DND-41 (cell line): ENCODE measurements around the gene SUPT3H.

Source experiments
- ATAC-seq: fragments of 200-7000 bp; cut with Tn5 transposase; 3 replicates; pipeline ENCODE4 v1.9.1; 2021; ENCODE audit warnings: low read depth; ENCODE audit not compliant: insufficient read depth
- DNase-seq: peaks from one replicate; pipeline ENCODE4 v3.0.0-alpha.2; 2020
- H2AFZ ChIP-seq: 2 replicates; pipeline ENCODE4 v1.6.0; 2012; ENCODE audit warnings: low read depth, low read length
- H3K27ac ChIP-seq: 2 replicates; pipeline ENCODE4 v1.5.1; 2012; ENCODE audit warnings: low read length, inconsistent platforms
- H3K27me3 ChIP-seq: fragments of 200-600 bp; sonication (generic); 2 replicates; pipeline ENCODE4 v1.6.0; 2012; ENCODE audit warnings: low read length, mild to moderate bottlenecking, inconsistent platforms; ENCODE audit not compliant: insufficient read depth, poor library complexity
- H3K36me3 ChIP-seq: 2 replicates; pipeline ENCODE4 v1.5.1; 2012; ENCODE audit warnings: low read length, inconsistent platforms; ENCODE audit not compliant: insufficient read depth
- H3K4me1 ChIP-seq: 2 replicates; pipeline ENCODE4 v1.5.1; 2012; ENCODE audit warnings: mild to moderate bottlenecking, low read length; ENCODE audit not compliant: insufficient read depth
- H3K4me2 ChIP-seq: 2 replicates; pipeline ENCODE4 v1.6.0; 2012; ENCODE audit warnings: mild to moderate bottlenecking, moderate library complexity, low read length, inconsistent platforms; ENCODE audit not compliant: insufficient read depth
- H3K4me3 ChIP-seq, 2 experiments: fragments of 200-600 bp in 1 of 2; shearing (Covaris generic) in 1 of 2; 2 replicates each; pipeline ENCODE4 v1.5.1; 2012 to 2016; ENCODE audit warnings: inconsistent platforms in 2 of 2, low read length in 2 of 2, mild to moderate bottlenecking in 2 of 2, low read depth in 1 of 2, moderate library complexity in 1 of 2
- H3K79me2 ChIP-seq: 2 replicates; pipeline ENCODE4 v1.6.0; 2012; ENCODE audit warnings: low read length, inconsistent platforms; ENCODE audit not compliant: insufficient read depth
- H3K9ac ChIP-seq: 2 replicates; pipeline ENCODE4 v1.6.0; 2012; ENCODE audit warnings: low read depth, mild to moderate bottlenecking, inconsistent platforms, low read length, moderate library complexity
- H3K9me3 ChIP-seq: 2 replicates; pipeline ENCODE4 v1.5.1; 2012; ENCODE audit warnings: low read length, moderate library complexity, mild to moderate bottlenecking, inconsistent platforms; ENCODE audit not compliant: insufficient read depth, severe bottlenecking
- H4K20me1 ChIP-seq: 2 replicates; pipeline ENCODE4 v1.6.0; 2012; ENCODE audit warnings: low read length; ENCODE audit not compliant: insufficient read depth
- CTCF ChIP-seq: IDR thresholded peaks from 2 replicates; pipeline ENCODE4 v1.5.1; 2012; ENCODE audit warnings: borderline replicate concordance, low read length, moderate library complexity, mild to moderate bottlenecking; ENCODE audit not compliant: poor library complexity, severe bottlenecking; ENCODE audit errors: extremely low read depth
- EZH2 ChIP-seq: IDR thresholded peaks from 3 replicates; pipeline ENCODE4 v1.6.1; 2012; ENCODE audit warnings: borderline replicate concordance, low read depth, mild to moderate bottlenecking, moderate library complexity, low read length, inconsistent platforms; ENCODE audit not compliant: severe bottlenecking

SUPT3H gene

GRCh38 chr6:45009576-45009975, 368.2 kb downstream of the SUPT3H start:
- ATAC-seq = no peak
- no peak overlapping the region for H2AFZ ChIP-seq
- H3K36me3 ChIP-seq = peaks cover 18% of the 10 kb centered on the region
- no peak overlapping the region for H3K27ac ChIP-seq
- no peaks in the 10 kb centered on the region for H3K27me3 ChIP-seq
- H3K4me2 ChIP-seq = no peak overlapping the region
- no peaks in the 10 kb centered on the region for H3K4me1 ChIP-seq
- no peaks in the 10 kb centered on the region for H3K9me3 ChIP-seq
- DNase-seq = no peak
- no peak overlapping the region for H3K4me3 ChIP-seq
- no peak overlapping the region for H3K9ac ChIP-seq
- no peaks in the 10 kb centered on the region for H4K20me1 ChIP-seq
- no peak for TF ChIP-seq CTCF
- TF ChIP-seq EZH2 = no peak
- no peaks in the 10 kb centered on the region for H3K79me2 ChIP-seq

GRCh38 chr6:45006893-45007292, 370.8 kb downstream of the SUPT3H start:
- Histone ChIP-seq H3K9ac (no peak overlapping the region), H3K4me1 (peaks cover 12% of the 10 kb centered on the region), H2AFZ (no peak overlapping the region), H3K4me3 (no peak overlapping the region), H3K9me3 (no peaks in the 10 kb centered on the region), H3K4me2 (no peak overlapping the region), H3K27me3 (no peaks in the 10 kb centered on the region), H3K36me3 (no peaks in the 10 kb centered on the region), H4K20me1 (no peaks in the 10 kb centered on the region), H3K79me2 (no peaks in the 10 kb centered on the region), H3K27ac (no peak overlapping the region)
- TF ChIP-seq CTCF (no peak), EZH2 (no peak)
- ATAC-seq (no peak), DNase-seq (no peak)

- H3K27me3 ChIP-seq = no peaks in the 10 kb centered on the region
- no peak for DNase-seq
- H3K9me3 ChIP-seq = no peaks in the 10 kb centered on the region
- TF ChIP-seq CTCF = no peak
- no peak for TF ChIP-seq EZH2
- H3K27ac ChIP-seq = no peak overlapping the region
- no peak overlapping the region for H3K9ac ChIP-seq
- H3K4me3 ChIP-seq = no peak overlapping the region
- H3K4me2 ChIP-seq = no peak overlapping the region
- H3K79me2 ChIP-seq = no peaks in the 10 kb centered on the region
- H3K4me1 ChIP-seq = peaks cover 26% of the 10 kb centered on the region
- no peaks in the 10 kb centered on the region for H3K36me3 ChIP-seq
- ATAC-seq = no peak
- no peak overlapping the region for H2AFZ ChIP-seq
- H4K20me1 ChIP-seq = no peaks in the 10 kb centered on the region
These were observed 373.8 kb downstream of the SUPT3H start for GRCh38 chr6:45003961-45004360.

GRCh38 chr6:45003387-45003786, 374.3 kb downstream of the SUPT3H start:
- Histone ChIP-seq H3K4me1 (peaks cover 26% of the 10 kb centered on the region), H3K9ac (no peak overlapping the region), H2AFZ (no peak overlapping the region), H4K20me1 (no peaks in the 10 kb centered on the region), H3K36me3 (no peaks in the 10 kb centered on the region), H3K9me3 (no peaks in the 10 kb centered on the region), H3K27ac (no peak overlapping the region), H3K27me3 (no peaks in the 10 kb centered on the region), H3K79me2 (no peaks in the 10 kb centered on the region), H3K4me3 (no peak overlapping the region), H3K4me2 (no peak overlapping the region)
- TF ChIP-seq CTCF (no peak), EZH2 (no peak)
- ATAC-seq (no peak), DNase-seq (no peak)
